ENCODE data around the gene FBXW9.

The FBXW9 gene

GRCh38 chr19:12733369-12734214 lies 37.2 kb upstream of the FBXW9 start:
- Histone ChIP-seq H3K4me1 (ENCODE audit: control insufficient read depth, insufficient read depth, low read length) (0 out of 2 replicates have a peak, but pooled peaks cover 4% of the 10 kb centered on the region), H3K4me3 (ENCODE audit: low read depth, low read length) (peak overlapping the region; percentile 92), H3K9me3 (ENCODE audit: control insufficient read depth, insufficient read depth, low read depth, low read length) (no peaks in the 10 kb centered on the region), H3K36me3 (ENCODE audit: control insufficient read depth in 2 of 2, insufficient read depth in 1 of 2, low read length in 2 of 2) (peaks cover 20 to 39% of the 10 kb centered on the region in 2 experiments; a peak in 2 of 3 replicates), H3K27ac (ENCODE audit: extremely low read depth, low read depth, low read length) (peak overlapping the region; percentile 85)
- CTCF ChIA-PET = interaction anchor here (0.6 to 2.5 kb wide), 16 partner anchors 11 to 114 kb away, joined by 3 to 19 read pairs (median 4); partner anchors contain the start of gene TNPO2
- POLR2A ChIA-PET = interaction anchor here (0.5 to 5.4 kb wide), 11 partner anchors 11 to 1814 kb away, joined by 3 to 89 read pairs (median 3); partner anchors contain the start of genes DHPS, MAN2B1, RNASEH2A and TNPO2
- TF ChIP-seq WT1 (tag by site-specific recombination; IDR thresholded peaks at IDR 0.05) (no peak), ZNF423 (tag by site-specific recombination; IDR thresholded peaks at IDR 0.05) (no peak), ZNF398 (tag by site-specific recombination; IDR thresholded peaks at IDR 0.05) (no peak), ZNF335 (tag by site-specific recombination; conservative IDR thresholded peaks at IDR 0.05) (0 out of 2 replicates have a peak, but pooled peaks have one; percentile 24), ZEB2 (tag by site-specific recombination; IDR thresholded peaks at IDR 0.05) (peak; percentile 14; the same call in 1 of the 2 replicates), ZFHX2 (tag by site-specific recombination; conservative IDR thresholded peaks at IDR 0.05) (peak; percentile 65; the same call in 1 of the 2 replicates), PRDM10 (tag by site-specific recombination; IDR thresholded peaks at IDR 0.05) (peak; percentile 92), ZNF677 (tag by site-specific recombination; IDR thresholded peaks at IDR 0.05) (no peak), GLIS2 (tag by site-specific recombination; IDR thresholded peaks at IDR 0.05) (0 out of 2 replicates have a peak, but pooled peaks have one; percentile 11), ZBTB11 (tag by site-specific recombination; conservative IDR thresholded peaks at IDR 0.05; ENCODE audit: low read depth) (0 out of 2 replicates have a peak, but pooled peaks have one; percentile 0), ZNF561 (tag by site-specific recombination; IDR thresholded peaks at IDR 0.05; ENCODE audit: borderline replicate concordance) (0 out of 2 replicates have a peak, but pooled peaks have one; percentile 38), ZNF138 (tag by site-specific recombination; IDR thresholded peaks at IDR 0.05; ENCODE audit: borderline replicate concordance) (no peak), ZNF660 (tag by site-specific recombination; IDR thresholded peaks at IDR 0.05) (0 out of 2 replicates have a peak, but pooled peaks have one; percentile 19), ZNF514 (tag by site-specific recombination; IDR thresholded peaks at IDR 0.05) (no peak), ZNF777 (tag by site-specific recombination; IDR thresholded peaks at IDR 0.05; ENCODE audit: borderline replicate concordance) (no peak), ZBTB49 (tag by site-specific recombination; IDR thresholded peaks at IDR 0.05; ENCODE audit: low read depth) (no peak), ZNF621 (tag by site-specific recombination; IDR thresholded peaks at IDR 0.05) (no peak), ZBTB20 (tag by site-specific recombination; IDR thresholded peaks at IDR 0.05) (peak; percentile 59; the same call in 1 of the 2 replicates), ZNF214 (tag by site-specific recombination; IDR thresholded peaks at IDR 0.05; ENCODE audit: borderline replicate concordance) (no peak), CTCF (tag by site-specific recombination; IDR thresholded peaks at IDR 0.05) (peak; percentile 88), ZNF623 (tag by site-specific recombination; IDR thresholded peaks at IDR 0.05) (no peak)
